GM23248 (cell line): ENCODE measurements around the gene ROR1. TPM values are rescaled to one million over a fixed set of nuclear protein-coding genes. Genes with fewer than 3 reads are reported as not detected.

Experiments
- DNase-seq: peaks from one replicate; pipeline ENCODE4 v3.0.0-alpha.2; 2015
- H2AFZ ChIP-seq: fragments of 200-600 bp; sonication (generic); 2 replicates; pipeline ENCODE4 v1.6.1; 2016; ENCODE audit warnings: antibody characterized with exemption
- H3F3A ChIP-seq: fragments of 200-600 bp; sonication (generic); 2 replicates; pipeline ENCODE4 v1.6.1; 2016; ENCODE audit warnings: mild to moderate bottlenecking, antibody characterized with exemption, mixed run types; ENCODE audit not compliant: insufficient read depth
- H3K27ac ChIP-seq: fragments of 200-600 bp; sonication (generic); 2 replicates; pipeline ENCODE4 v1.5.1; 2016; ENCODE audit warnings: mild to moderate bottlenecking
- H3K27me3 ChIP-seq: fragments of 200-600 bp; sonication (generic); replicated peaks from 2 replicates; pipeline ENCODE4 v1.6.1; 2016; ENCODE audit warnings: mild to moderate bottlenecking; ENCODE audit not compliant: insufficient read depth
- H3K36me3 ChIP-seq: fragments of 200-600 bp; sonication (generic); 2 replicates; pipeline ENCODE4 v1.6.1; 2016; ENCODE audit warnings: low read depth, mild to moderate bottlenecking
- H3K4me1 ChIP-seq: fragments of 200-600 bp; sonication (generic); 2 replicates; pipeline ENCODE4 v1.6.1; 2016; ENCODE audit warnings: mild to moderate bottlenecking; ENCODE audit not compliant: insufficient read depth
- H3K4me2 ChIP-seq: fragments of 200-600 bp; sonication (generic); one replicate; pipeline ENCODE4 v1.6.1; 2016; ENCODE audit warnings: mild to moderate bottlenecking; ENCODE audit not compliant: unreplicated experiment
- H3K4me3 ChIP-seq: fragments of 200-600 bp; sonication (generic); 2 replicates; pipeline ENCODE4 v1.5.1; 2016; ENCODE audit warnings: mild to moderate bottlenecking
- H3K79me2 ChIP-seq: fragments of 200-600 bp; sonication (generic); 2 replicates; pipeline ENCODE4 v1.6.1; 2016; ENCODE audit warnings: mild to moderate bottlenecking; ENCODE audit not compliant: insufficient read depth
- H3K9ac ChIP-seq: fragments of 200-600 bp; sonication (generic); 2 replicates; pipeline ENCODE4 v1.6.1; 2016; ENCODE audit warnings: mild to moderate bottlenecking
- H3K9me2 ChIP-seq: fragments of 200-600 bp; sonication (generic); 2 replicates; pipeline ENCODE4 v1.6.1; 2016; ENCODE audit warnings: mixed run types, mild to moderate bottlenecking, moderate library complexity; ENCODE audit not compliant: insufficient read depth
- H3K9me3 ChIP-seq: fragments of 200-600 bp; sonication (generic); one replicate; pipeline ENCODE4 v1.6.1; 2017; ENCODE audit warnings: low read depth
- H4K20me1 ChIP-seq: fragments of 200-600 bp; sonication (generic); 2 replicates; pipeline ENCODE4 v1.6.0; 2016; ENCODE audit not compliant: insufficient read depth
- EZH2 ChIP-seq: fragments of 200-600 bp; sonication (generic); IDR thresholded peaks from 2 replicates; pipeline ENCODE4 v1.6.1; 2018; ENCODE audit warnings: antibody characterized with exemption, mild to moderate bottlenecking; ENCODE audit not compliant: insufficient read depth, poor library complexity, severe bottlenecking
- EZH2phosphoT487 ChIP-seq: fragments of 200-600 bp; sonication (generic); IDR thresholded peaks from 2 replicates; pipeline ENCODE4 v1.6.1; 2018; ENCODE audit warnings: antibody characterized with exemption, moderate library complexity, mild to moderate bottlenecking, low read depth; ENCODE audit not compliant: insufficient read depth
- WGBS, 2 experiments: methylation state at CpG; one replicate each; pipeline ENCODE4 v1.1.6; 2015 to 2017; ENCODE audit warnings: low lambda C conversion rate in 2 of 2, low coverage in 1 of 2; ENCODE audit errors: missing lambda C conversion rate in 2 of 2; 5-methylcytosine and 5-hydroxymethylcytosine counted together
- in situ Hi-C: fragments of 300-500 bp; cut with MboI; formaldehyde crosslinking; loops from 2 replicates; pipeline ENCODE4 v1.15.0; 2020
- polyA plus RNA-seq: library from polyadenylated mRNA; unstranded; fragments of >200 nt; fragmentation: Nextera tagmentation; extraction: Ambion mirVana; gene quantifications from 2 replicates; pipeline ENCODE4 v1.2.1, GENCODE V29; 2016
- total RNA-seq: library from RNA; depleted of rRNA; stranded (reverse); fragments of >200 nt; shearing (Covaris generic); gene quantifications from 2 replicates; pipeline ENCODE4 v1.2.3, GENCODE V29; 2014

Gene ROR1
- total and polyA plus RNA-seq, 2 experiments from 2014 or later, result 12.0 to 13.3 TPM

- TF ChIP-seq EZH2phosphoT487 (no peak), EZH2 (no peak)
- no peak overlapping the region for H3K9ac ChIP-seq
- no peaks in the 10 kb centered on the region for H4K20me1 ChIP-seq
- H3K9me3 ChIP-seq, result no peaks in the 10 kb centered on the region
- H3K36me3 ChIP-seq, result no peaks in the 10 kb centered on the region
- H3K27me3 ChIP-seq, result no peaks in the 10 kb centered on the region
- H3K9me2 ChIP-seq, result no peaks in the 10 kb centered on the region
- no peak overlapping the region for H3K27ac ChIP-seq
- H3K4me3 ChIP-seq, result no peak overlapping the region
- H3F3A ChIP-seq, result no peaks in the 10 kb centered on the region
- H3K4me1 ChIP-seq, result no peaks in the 10 kb centered on the region
- H3K4me2 ChIP-seq, result no peak overlapping the region
- DNase-seq, result no peak
- in situ Hi-C loops, result no loop called here
- peaks cover 26% of the 10 kb centered on the region for H3K79me2 ChIP-seq
- no peak overlapping the region for H2AFZ ChIP-seq
- WGBS, 2 experiments, result 98% methylated on average over 3 of the region's 3 CpGs
These were observed 85.9 kb downstream of the ROR1 start for GRCh38 chr1:63859480-63860275.

GRCh38 chr1:63861052-63861691 lies 87.4 kb downstream of the ROR1 start:
- Histone ChIP-seq H3K27me3 (no peaks in the 10 kb centered on the region), H3K4me3 (no peak overlapping the region), H3K4me2 (peak overlapping the region; percentile 44), H2AFZ (no peak overlapping the region), H3K9me2 (no peaks in the 10 kb centered on the region), H3F3A (no peaks in the 10 kb centered on the region), H3K27ac (no peak overlapping the region), H3K9me3 (no peaks in the 10 kb centered on the region), H3K36me3 (no peaks in the 10 kb centered on the region), H3K9ac (no peak overlapping the region), H4K20me1 (no peaks in the 10 kb centered on the region), H3K79me2 (peaks cover 21% of the 10 kb centered on the region), H3K4me1 (peaks cover 8% of the 10 kb centered on the region)
- peak; percentile 10 for DNase-seq
- in situ Hi-C loops, result no loop called here
- 30 to 43% methylated on average over 6 of the region's 6 CpGs for WGBS, 2 experiments
- TF ChIP-seq EZH2 (no peak), EZH2phosphoT487 (no peak)

- Histone ChIP-seq H3K9me3 (no peaks in the 10 kb centered on the region), H3K4me2 (no peak overlapping the region), H3K4me1 (peaks cover 10% of the 10 kb centered on the region), H3F3A (no peaks in the 10 kb centered on the region), H3K9me2 (no peaks in the 10 kb centered on the region), H3K27ac (no peak overlapping the region), H3K9ac (no peak overlapping the region), H3K79me2 (peaks cover 24% of the 10 kb centered on the region), H3K4me3 (no peak overlapping the region), H3K27me3 (no peaks in the 10 kb centered on the region), H3K36me3 (no peaks in the 10 kb centered on the region), H4K20me1 (no peaks in the 10 kb centered on the region), H2AFZ (no peak overlapping the region)
- DNase-seq, result no peak
- TF ChIP-seq EZH2 (no peak), EZH2phosphoT487 (no peak)
- 92 to 93% methylated on average over 3 of the region's 3 CpGs for WGBS, 2 experiments
- in situ Hi-C loops, result no loop called here
These were observed 89.3 kb downstream of the ROR1 start for GRCh38 chr1:63863145-63863544.

DNA sequence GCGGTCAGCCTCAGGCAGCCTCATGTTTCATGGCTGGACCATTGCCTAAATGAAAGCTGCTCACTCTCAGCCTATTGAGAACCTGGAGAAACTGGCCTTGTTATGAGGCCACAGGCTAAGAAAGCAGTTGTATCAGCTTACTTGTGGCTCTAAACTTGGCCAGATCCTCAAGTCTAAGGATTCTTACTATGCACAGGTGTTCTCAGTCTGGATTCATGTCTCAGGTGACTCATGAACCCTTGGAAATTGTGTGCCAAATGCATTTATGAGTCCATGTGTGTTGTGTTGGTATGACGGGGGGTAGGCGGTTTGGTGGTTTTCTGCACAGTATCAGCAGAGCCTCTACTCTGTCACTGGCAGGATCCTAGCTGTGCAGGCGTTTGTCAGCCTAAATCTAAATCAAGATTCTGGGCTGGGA lies 90.4 kb downstream of the ROR1 start:
- 97 to 99% methylated on average over 4 of the region's 4 CpGs for WGBS, 2 experiments
- H3K79me2 ChIP-seq, result peaks cover 25% of the 10 kb centered on the region
- no peaks in the 10 kb centered on the region for H4K20me1 ChIP-seq
- in situ Hi-C loops, result no loop called here
- no peak overlapping the region for H3K27ac ChIP-seq
- no peak for TF ChIP-seq EZH2phosphoT487
- no peak for TF ChIP-seq EZH2
- no peak overlapping the region for H3K4me3 ChIP-seq
- H3K27me3 ChIP-seq, result no peaks in the 10 kb centered on the region
- H3K9me3 ChIP-seq, result no peaks in the 10 kb centered on the region
- H3K36me3 ChIP-seq, result no peaks in the 10 kb centered on the region
- peaks cover 16% of the 10 kb centered on the region for H3K4me1 ChIP-seq
- no peaks in the 10 kb centered on the region for H3F3A ChIP-seq
- no peak overlapping the region for H3K9ac ChIP-seq
- no peak overlapping the region for H2AFZ ChIP-seq
- no peak for DNase-seq
- H3K9me2 ChIP-seq, result no peaks in the 10 kb centered on the region
- H3K4me2 ChIP-seq, result no peak overlapping the region
